Measurements from ENCODE around the gene IL12A. TPM values are rescaled to one million over a fixed set of nuclear protein-coding genes. Genes with fewer than 3 reads are reported as not detected.

The IL12A gene
- total and polyA plus RNA-seq, 7 donors = 0.08 to 0.79 (median 0.31) TPM

DNA sequence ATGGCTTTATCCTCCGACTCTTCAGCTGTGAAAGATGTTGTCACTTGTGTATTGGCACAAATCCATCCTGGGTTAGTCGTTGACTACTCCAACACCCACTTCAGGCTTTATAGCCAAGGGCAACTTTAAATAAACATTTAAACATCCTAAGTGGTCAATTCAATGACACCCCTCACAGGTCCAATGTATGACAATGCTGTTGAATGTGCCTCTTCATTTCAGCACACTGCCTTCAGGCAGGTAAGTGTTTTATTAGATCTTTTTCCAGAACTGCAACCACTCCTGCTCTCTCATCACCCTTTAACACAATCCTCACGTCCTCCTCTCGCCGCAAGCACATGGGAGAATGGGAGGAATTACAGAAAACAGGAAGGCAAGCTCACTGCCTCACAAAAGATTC is 30.3 kb downstream of the IL12A start:
- no peak for ATAC-seq

DNA sequence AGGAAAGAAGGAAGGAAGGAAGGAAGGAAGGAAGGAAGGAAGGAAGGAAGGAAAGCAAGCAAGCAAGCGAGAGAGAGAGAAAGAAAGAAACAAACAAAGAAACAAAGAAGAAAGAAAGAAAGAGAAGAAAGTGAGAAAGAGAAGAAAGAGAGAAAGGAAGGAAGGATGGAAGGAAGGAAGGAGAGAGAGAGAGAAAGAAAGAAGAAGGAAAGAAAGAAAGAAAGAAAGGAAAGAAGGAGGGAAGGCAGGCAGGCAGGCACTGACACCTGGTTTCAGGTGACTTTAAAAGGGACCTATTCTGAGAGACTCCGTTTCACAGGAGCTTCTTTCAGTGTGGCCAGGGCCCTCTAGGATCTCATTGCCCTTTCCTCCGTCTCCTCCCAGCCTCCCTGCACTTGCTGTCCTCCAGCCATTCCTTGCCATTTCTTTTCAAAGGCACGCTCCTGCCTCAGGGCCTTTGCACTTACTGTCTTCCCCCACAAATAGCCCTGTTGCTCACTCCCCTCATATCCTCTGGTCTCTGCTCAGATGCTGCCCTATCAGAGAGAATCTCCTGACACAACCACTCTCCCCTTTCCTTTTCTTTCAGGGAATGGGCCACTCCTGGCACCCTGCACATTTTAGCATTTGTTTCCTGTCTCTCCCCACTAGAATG is 31.5 kb downstream of the IL12A start:
- Histone ChIP-seq H3K27me3 (ENCODE audit: insufficient read depth in 3 of 3, low read length in 2 of 3) (peaks cover 0 to 3% (median 0%) of the 10 kb centered on the region in 3 donors), H3K4me3 (no peak overlapping the region), H3K36me3 (ENCODE audit: insufficient read depth in 1 of 2, low read depth in 1 of 2) (no peaks in the 10 kb centered on the region), H3K27ac (no peak overlapping the region), H3K9me3 (no peaks in the 10 kb centered on the region), H3K4me1 (no peaks in the 10 kb centered on the region)
- DNase-seq (no peak), ATAC-seq (no peak)
- TF ChIP-seq, protein P1, sequence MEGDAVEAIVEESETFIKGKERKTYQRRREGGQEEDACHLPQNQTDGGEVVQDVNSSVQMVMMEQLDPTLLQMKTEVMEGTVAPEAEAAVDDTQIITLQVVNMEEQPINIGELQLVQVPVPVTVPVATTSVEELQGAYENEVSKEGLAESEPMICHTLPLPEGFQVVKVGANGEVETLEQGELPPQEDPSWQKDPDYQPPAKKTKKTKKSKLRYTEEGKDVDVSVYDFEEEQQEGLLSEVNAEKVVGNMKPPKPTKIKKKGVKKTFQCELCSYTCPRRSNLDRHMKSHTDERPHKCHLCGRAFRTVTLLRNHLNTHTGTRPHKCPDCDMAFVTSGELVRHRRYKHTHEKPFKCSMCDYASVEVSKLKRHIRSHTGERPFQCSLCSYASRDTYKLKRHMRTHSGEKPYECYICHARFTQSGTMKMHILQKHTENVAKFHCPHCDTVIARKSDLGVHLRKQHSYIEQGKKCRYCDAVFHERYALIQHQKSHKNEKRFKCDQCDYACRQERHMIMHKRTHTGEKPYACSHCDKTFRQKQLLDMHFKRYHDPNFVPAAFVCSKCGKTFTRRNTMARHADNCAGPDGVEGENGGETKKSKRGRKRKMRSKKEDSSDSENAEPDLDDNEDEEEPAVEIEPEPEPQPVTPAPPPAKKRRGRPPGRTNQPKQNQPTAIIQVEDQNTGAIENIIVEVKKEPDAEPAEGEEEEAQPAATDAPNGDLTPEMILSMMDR (IDR thresholded peaks at IDR 0.05) = no peak
- intact Hi-C loops (cut with DNase I) = no loop called here
- WGBS, 3 donors = 83 to 92% (median 84%) methylated on average over 4 of the region's 4 CpGs

More for the DNA sequence above, 30.3 kb downstream of the IL12A start:
- no peaks in the 10 kb centered on the region for H3K36me3 ChIP-seq (ENCODE audit: insufficient read depth in 1 of 2, low read depth in 1 of 2)
- TF ChIP-seq, protein P1 (IDR thresholded peaks at IDR 0.05) = no peak
- no peak for DNase-seq
- 43 to 57% (median 52%) methylated on average over 5 of the region's 5 CpGs for WGBS, 3 donors
- H3K27me3 ChIP-seq (ENCODE audit: insufficient read depth in 3 of 3, low read length in 2 of 3) = peaks cover 0 to 3% (median 0%) of the 10 kb centered on the region in 3 donors
- H3K9me3 ChIP-seq = no peaks in the 10 kb centered on the region
- no peak overlapping the region for H3K4me3 ChIP-seq
- no peak overlapping the region for H3K27ac ChIP-seq
- intact Hi-C loops (cut with DNase I) = no loop called here
- H3K4me1 ChIP-seq = no peaks in the 10 kb centered on the region

- no peak for ATAC-seq
- Histone ChIP-seq H3K36me3 (ENCODE audit: insufficient read depth in 1 of 2, low read depth in 1 of 2) (no peaks in the 10 kb centered on the region), H3K4me1 (no peaks in the 10 kb centered on the region), H3K9me3 (no peaks in the 10 kb centered on the region), H3K27ac (no peak overlapping the region), H3K27me3 (ENCODE audit: insufficient read depth in 3 of 3, low read length in 2 of 3) (peaks cover 0 to 3% (median 0%) of the 10 kb centered on the region in 3 donors), H3K4me3 (no peak overlapping the region)
- no peak for DNase-seq
- WGBS, 3 donors = 68 to 78% (median 70%) methylated on average over 9 of the region's 9 CpGs
- intact Hi-C loops (cut with DNase I) = no loop called here
- TF ChIP-seq, protein P1 (IDR thresholded peaks at IDR 0.05) = no peak
Measured at GRCh38 chr3:160022068-160022467, 33.4 kb downstream of the IL12A start.

- TF ChIP-seq, protein P1 (IDR thresholded peaks at IDR 0.05) = no peak
- ATAC-seq (no peak), DNase-seq (no peak)
- H3K27me3 ChIP-seq (ENCODE audit: insufficient read depth in 3 of 3, low read length in 2 of 3) = peaks cover 0 to 3% (median 0%) of the 10 kb centered on the region in 3 donors
- H3K36me3 ChIP-seq (ENCODE audit: insufficient read depth in 1 of 2, low read depth in 1 of 2) = no peaks in the 10 kb centered on the region
- no peaks in the 10 kb centered on the region for H3K4me1 ChIP-seq
- no peak overlapping the region for H3K4me3 ChIP-seq
- H3K9me3 ChIP-seq = no peaks in the 10 kb centered on the region
- no peak overlapping the region for H3K27ac ChIP-seq
- WGBS, 3 donors = 72 to 86% (median 77%) methylated on average over 1 of the region's 1 CpG
- intact Hi-C loops (cut with DNase I) = no loop called here
Measured at GRCh38 chr3:160023476-160023875, 34.8 kb downstream of the IL12A start.
